Measurements from ENCODE around the gene THSD4. TPM values are rescaled to one million over a fixed set of nuclear protein-coding genes. Genes with fewer than 3 reads are reported as not detected.

Gene THSD4
- polyA plus RNA-seq, 1 donor (not counting 4 experiments of a cell fraction or from before 2014, with no cell fraction given) = 24.5 TPM

DNA sequence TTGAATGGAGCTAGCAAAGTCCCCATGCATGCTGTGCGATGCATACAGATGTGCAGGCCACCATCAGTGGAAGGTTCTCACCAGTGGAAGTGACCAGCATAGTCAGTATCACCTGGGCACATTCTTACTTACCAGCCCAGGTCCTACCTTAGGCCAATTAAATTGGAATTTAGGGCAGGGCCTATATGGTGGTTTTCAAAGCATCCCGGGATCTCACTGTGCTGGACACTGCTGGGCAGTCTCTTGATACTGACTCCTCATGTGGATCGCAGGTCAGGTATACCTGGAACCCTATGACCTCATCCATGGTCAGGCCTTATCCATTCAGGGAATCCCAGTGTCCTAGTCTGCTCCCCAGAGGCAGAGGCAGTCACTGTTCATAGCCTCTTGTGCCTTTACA, 358.5 kb downstream of the THSD4 start:
- H3K9me1 ChIP-seq (ENCODE audit: control insufficient read depth, extremely low read depth, insufficient read depth, low read length) = no peaks in the 10 kb centered on the region
- H3K79me2 ChIP-seq (ENCODE audit: control insufficient read depth, insufficient read depth, low read length) = no peaks in the 10 kb centered on the region
- H3K27ac ChIP-seq (ENCODE audit: control insufficient read depth, insufficient read depth, low read length) = no peak overlapping the region
- no peak overlapping the region for H3K4me3 ChIP-seq (ENCODE audit: control insufficient read depth in 2 of 3, extremely low read depth in 1 of 3, insufficient read depth in 2 of 3, low read depth in 1 of 3, low read length in 3 of 3)
- H3K36me3 ChIP-seq (ENCODE audit: control insufficient read depth in 2 of 2, extremely low read depth in 1 of 2, insufficient read depth in 2 of 2, low read length in 2 of 2) = peaks cover 4 to 8% of the 10 kb centered on the region in 2 experiments
- H3K9me3 ChIP-seq (ENCODE audit: control insufficient read depth, low read depth, low read length) = no peaks in the 10 kb centered on the region
- no peak overlapping the region for H3K9ac ChIP-seq (ENCODE audit: control insufficient read depth, extremely low read depth, insufficient read depth, low read length)
- no peaks in the 10 kb centered on the region for H4K20me1 ChIP-seq (ENCODE audit: control insufficient read depth, extremely low read depth, insufficient read depth, low read length)
- TF ChIP-seq, protein P1, sequence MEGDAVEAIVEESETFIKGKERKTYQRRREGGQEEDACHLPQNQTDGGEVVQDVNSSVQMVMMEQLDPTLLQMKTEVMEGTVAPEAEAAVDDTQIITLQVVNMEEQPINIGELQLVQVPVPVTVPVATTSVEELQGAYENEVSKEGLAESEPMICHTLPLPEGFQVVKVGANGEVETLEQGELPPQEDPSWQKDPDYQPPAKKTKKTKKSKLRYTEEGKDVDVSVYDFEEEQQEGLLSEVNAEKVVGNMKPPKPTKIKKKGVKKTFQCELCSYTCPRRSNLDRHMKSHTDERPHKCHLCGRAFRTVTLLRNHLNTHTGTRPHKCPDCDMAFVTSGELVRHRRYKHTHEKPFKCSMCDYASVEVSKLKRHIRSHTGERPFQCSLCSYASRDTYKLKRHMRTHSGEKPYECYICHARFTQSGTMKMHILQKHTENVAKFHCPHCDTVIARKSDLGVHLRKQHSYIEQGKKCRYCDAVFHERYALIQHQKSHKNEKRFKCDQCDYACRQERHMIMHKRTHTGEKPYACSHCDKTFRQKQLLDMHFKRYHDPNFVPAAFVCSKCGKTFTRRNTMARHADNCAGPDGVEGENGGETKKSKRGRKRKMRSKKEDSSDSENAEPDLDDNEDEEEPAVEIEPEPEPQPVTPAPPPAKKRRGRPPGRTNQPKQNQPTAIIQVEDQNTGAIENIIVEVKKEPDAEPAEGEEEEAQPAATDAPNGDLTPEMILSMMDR (optimal IDR thresholded peaks at IDR 0.05 in 1 of 3, IDR thresholded peaks at IDR 0.05 in 1 of 3, conservative IDR thresholded peaks at IDR 0.05 in 1 of 3; ENCODE audit: extremely low read depth in 1 of 3, insufficient read depth in 2 of 3, low read length in 3 of 3) = no peak
- no peak for TF ChIP-seq EZH2 (IDR thresholded peaks at IDR 0.05; ENCODE audit: low read length)
- no peaks in the 10 kb centered on the region for H3K27me3 ChIP-seq (ENCODE audit: control insufficient read depth, extremely low read depth, insufficient read depth, low read length)
- H3K4me2 ChIP-seq (ENCODE audit: control insufficient read depth, extremely low read depth, insufficient read depth, low read depth, low read length) = no peak overlapping the region
- dilution Hi-C loops (cut with MboI; ENCODE audit: extremely low pct_ligation_motif_present, low sequenced_read_pairs) = no loop called here
- DNase-seq (ENCODE audit: low read depth, low spot score) (no peak), FAIRE-seq (no peak)
- peaks cover 15% of the 10 kb centered on the region for H3K4me1 ChIP-seq (ENCODE audit: control insufficient read depth, extremely low read depth, insufficient read depth, low read length)
- H2AFZ ChIP-seq (ENCODE audit: control insufficient read depth, low read length) = no peak overlapping the region

DNA sequence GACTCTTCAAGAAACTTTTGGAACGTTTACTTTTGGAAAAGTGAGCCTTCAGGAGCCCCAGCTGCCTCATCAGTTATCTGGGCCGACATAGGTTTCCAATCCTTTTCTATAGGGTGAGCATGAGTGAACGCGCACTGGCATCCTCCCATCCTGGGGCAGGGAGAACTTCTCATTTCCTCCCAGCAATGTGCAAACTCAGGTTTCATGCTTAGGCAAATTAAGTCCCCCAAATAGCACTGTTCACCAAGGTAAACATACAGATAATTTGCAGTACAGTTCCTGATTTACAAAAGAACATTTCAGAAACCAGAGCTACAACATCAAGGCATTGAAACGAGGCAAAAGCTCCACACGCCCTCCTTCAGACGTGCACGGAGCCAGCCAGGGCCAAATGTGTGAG, 361.6 kb downstream of the THSD4 start:
- TF ChIP-seq EZH2 (IDR thresholded peaks at IDR 0.05; ENCODE audit: low read length) = no peak
- TF ChIP-seq, protein P1 (optimal IDR thresholded peaks at IDR 0.05 in 1 of 3, IDR thresholded peaks at IDR 0.05 in 1 of 3, conservative IDR thresholded peaks at IDR 0.05 in 1 of 3; ENCODE audit: extremely low read depth in 1 of 3, insufficient read depth in 2 of 3, low read length in 3 of 3) = no peak
- Histone ChIP-seq H2AFZ (ENCODE audit: control insufficient read depth, low read length) (no peak overlapping the region), H3K27ac (ENCODE audit: control insufficient read depth, insufficient read depth, low read length) (no peak overlapping the region), H3K79me2 (ENCODE audit: control insufficient read depth, insufficient read depth, low read length) (no peaks in the 10 kb centered on the region), H3K4me1 (ENCODE audit: control insufficient read depth, extremely low read depth, insufficient read depth, low read length) (peaks cover 3% of the 10 kb centered on the region), H4K20me1 (ENCODE audit: control insufficient read depth, extremely low read depth, insufficient read depth, low read length) (no peaks in the 10 kb centered on the region), H3K4me3 (ENCODE audit: control insufficient read depth in 2 of 3, extremely low read depth in 1 of 3, insufficient read depth in 2 of 3, low read depth in 1 of 3, low read length in 3 of 3) (no peak overlapping the region), H3K9me3 (ENCODE audit: control insufficient read depth, low read depth, low read length) (no peaks in the 10 kb centered on the region), H3K4me2 (ENCODE audit: control insufficient read depth, extremely low read depth, insufficient read depth, low read depth, low read length) (no peak overlapping the region), H3K36me3 (ENCODE audit: control insufficient read depth in 2 of 2, extremely low read depth in 1 of 2, insufficient read depth in 2 of 2, low read length in 2 of 2) (peaks cover 2 to 4% of the 10 kb centered on the region in 2 experiments), H3K9me1 (ENCODE audit: control insufficient read depth, extremely low read depth, insufficient read depth, low read length) (no peaks in the 10 kb centered on the region), H3K27me3 (ENCODE audit: control insufficient read depth, extremely low read depth, insufficient read depth, low read length) (no peaks in the 10 kb centered on the region), H3K9ac (ENCODE audit: control insufficient read depth, extremely low read depth, insufficient read depth, low read length) (no peak overlapping the region)
- dilution Hi-C loops (cut with MboI; ENCODE audit: extremely low pct_ligation_motif_present, low sequenced_read_pairs) = no loop called here
- DNase-seq (ENCODE audit: low read depth, low spot score) (no peak), FAIRE-seq (no peak)
